C4-2B (cell line): ENCODE data around the gene ARVCF.

Experiments
- ZFX ChIP-seq: fragments of 450-650 bp; IDR thresholded peaks from 2 replicates; pipeline ENCODE4 v1.6.1; 2017
- TF ChIP-seq, protein P1 (sequence below): fragments of 450-650 bp; conservative IDR thresholded peaks from 2 replicates; pipeline ENCODE4 v1.5.1; 2017; ENCODE audit warnings: mild to moderate bottlenecking

- TF ChIP-seq, protein P1, sequence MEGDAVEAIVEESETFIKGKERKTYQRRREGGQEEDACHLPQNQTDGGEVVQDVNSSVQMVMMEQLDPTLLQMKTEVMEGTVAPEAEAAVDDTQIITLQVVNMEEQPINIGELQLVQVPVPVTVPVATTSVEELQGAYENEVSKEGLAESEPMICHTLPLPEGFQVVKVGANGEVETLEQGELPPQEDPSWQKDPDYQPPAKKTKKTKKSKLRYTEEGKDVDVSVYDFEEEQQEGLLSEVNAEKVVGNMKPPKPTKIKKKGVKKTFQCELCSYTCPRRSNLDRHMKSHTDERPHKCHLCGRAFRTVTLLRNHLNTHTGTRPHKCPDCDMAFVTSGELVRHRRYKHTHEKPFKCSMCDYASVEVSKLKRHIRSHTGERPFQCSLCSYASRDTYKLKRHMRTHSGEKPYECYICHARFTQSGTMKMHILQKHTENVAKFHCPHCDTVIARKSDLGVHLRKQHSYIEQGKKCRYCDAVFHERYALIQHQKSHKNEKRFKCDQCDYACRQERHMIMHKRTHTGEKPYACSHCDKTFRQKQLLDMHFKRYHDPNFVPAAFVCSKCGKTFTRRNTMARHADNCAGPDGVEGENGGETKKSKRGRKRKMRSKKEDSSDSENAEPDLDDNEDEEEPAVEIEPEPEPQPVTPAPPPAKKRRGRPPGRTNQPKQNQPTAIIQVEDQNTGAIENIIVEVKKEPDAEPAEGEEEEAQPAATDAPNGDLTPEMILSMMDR: no peak
- TF ChIP-seq ZFX: no peak
Observed at GRCh38 chr22:19974268-19974861, 42.3 kb downstream of the ARVCF start.
